CD14-positive monocyte (primary cell): ENCODE measurements around the gene AJAP1. TPM values are rescaled to one million over a fixed set of nuclear protein-coding genes. Genes with fewer than 3 reads are reported as not detected.

Experiments
- DNase-seq, 3 donors: peaks; one replicate each; pipeline ENCODE4 v3.0.0-alpha.2; 2011 to 2022
- H2AFZ ChIP-seq: 2 replicates; pipeline ENCODE4 v1.6.0; 2012; ENCODE audit warnings: mild to moderate bottlenecking, low read depth, low read length, inconsistent platforms; ENCODE audit not compliant: insufficient read depth, poor library complexity, severe bottlenecking
- H3K27ac ChIP-seq, 2 donors: 1 replicate in 1 of 2; 2 replicates in 1 of 2; pipeline ENCODE4 v1.5.1; 2012 to 2013; ENCODE audit warnings: low read length in 2 of 2, control low read depth in 1 of 2, inconsistent platforms in 1 of 2, low read depth in 1 of 2, mild to moderate bottlenecking in 1 of 2
- H3K27me3 ChIP-seq, 2 donors: one replicate each; pipeline versions ENCODE4 v1.6.0 to v1.6.1; 2011 to 2013; ENCODE audit warnings: low read length in 2 of 2; ENCODE audit not compliant: control insufficient read depth in 2 of 2, insufficient read depth in 2 of 2
- H3K36me3 ChIP-seq, 2 donors: replicated peaks in 1 of 2; 1 replicate in 1 of 2; 2 replicates in 1 of 2; pipeline versions ENCODE4 v1.5.1 to v1.6.1; 2012 to 2013; ENCODE audit warnings: low read length in 2 of 2, control low read depth in 1 of 2, inconsistent platforms in 1 of 2, mild to moderate bottlenecking in 1 of 2; ENCODE audit not compliant: insufficient read depth in 2 of 2, control insufficient read depth in 1 of 2
- H3K4me1 ChIP-seq, 2 donors: 1 replicate in 1 of 2; 2 replicates in 1 of 2; pipeline versions ENCODE4 v1.5.1 to v1.6.1; 2012 to 2013; ENCODE audit warnings: low read length in 2 of 2, control low read depth in 1 of 2, inconsistent platforms in 1 of 2, mild to moderate bottlenecking in 1 of 2, moderate library complexity in 1 of 2; ENCODE audit not compliant: insufficient read depth in 2 of 2, control insufficient read depth in 1 of 2
- H3K4me2 ChIP-seq: replicated peaks from 2 replicates; pipeline ENCODE3; 2012; ENCODE audit warnings: low read length, moderate library complexity, mild to moderate bottlenecking; ENCODE audit not compliant: poor library complexity, severe bottlenecking; ENCODE audit errors: extremely low read depth
- H3K4me3 ChIP-seq, 3 experiments: fragments of 200-600 bp in 1 of 3; sonication (generic) in 1 of 3; replicated peaks in 1 of 3; 1 replicate in 2 of 3; 2 replicates in 1 of 3; pipeline ENCODE4 v1.5.1; 2011 to 2013; ENCODE audit warnings: low read length in 3 of 3, mild to moderate bottlenecking in 3 of 3, control low read depth in 2 of 3, low read depth in 2 of 3, inconsistent platforms in 1 of 3, moderate library complexity in 1 of 3
- H3K79me2 ChIP-seq: 2 replicates; pipeline ENCODE4 v1.6.0; 2012; ENCODE audit warnings: mild to moderate bottlenecking, control low read depth, inconsistent platforms, low read length, moderate library complexity; ENCODE audit not compliant: insufficient read depth
- H3K9ac ChIP-seq: 2 replicates; pipeline ENCODE4 v1.6.0; 2017; ENCODE audit warnings: low read length, mild to moderate bottlenecking; ENCODE audit not compliant: insufficient read depth, poor library complexity, severe bottlenecking
- H3K9me3 ChIP-seq, 2 donors: replicated peaks in 1 of 2; 1 replicate in 1 of 2; 2 replicates in 1 of 2; pipeline versions ENCODE4 v1.5.1 to v1.6.1; 2012 to 2013; ENCODE audit warnings: low read length in 2 of 2, control low read depth in 1 of 2; ENCODE audit not compliant: control insufficient read depth in 1 of 2, insufficient read depth in 1 of 2
- H4K20me1 ChIP-seq: 2 replicates; pipeline ENCODE4 v1.6.0; 2012; ENCODE audit warnings: mild to moderate bottlenecking, low read length, control low read depth, moderate library complexity; ENCODE audit not compliant: insufficient read depth
- H3K27ac Mint-ChIP-seq, 7 donors: one replicate each; pipeline ENCODE4 v1.8.0; 2020; ENCODE audit warnings: mild to moderate bottlenecking in 7 of 7, mixed read lengths in 7 of 7, moderate library complexity in 6 of 7, inconsistent platforms in 2 of 7
- H3K27me3 Mint-ChIP-seq, 3 donors: one replicate each; pipeline ENCODE4 v1.8.0; 2021 to 2022; ENCODE audit warnings: low read depth in 3 of 3, mild to moderate bottlenecking in 3 of 3, mixed read lengths in 3 of 3, moderate library complexity in 3 of 3, inconsistent platforms in 1 of 3
- H3K36me3 Mint-ChIP-seq, 2 donors: one replicate each; pipeline ENCODE4 v1.8.0; 2020; ENCODE audit warnings: mixed read lengths in 2 of 2, inconsistent platforms in 1 of 2, mild to moderate bottlenecking in 1 of 2
- H3K4me1 Mint-ChIP-seq: one replicate; pipeline ENCODE4 v1.8.0; 2020; ENCODE audit warnings: mild to moderate bottlenecking, mixed read lengths
- H3K4me3 Mint-ChIP-seq, 2 donors: one replicate each; pipeline ENCODE4 v1.8.0; 2020; ENCODE audit warnings: mild to moderate bottlenecking in 2 of 2, mixed read lengths in 2 of 2, moderate library complexity in 1 of 2
- H3K9me3 Mint-ChIP-seq, 7 donors: one replicate each; pipeline ENCODE4 v1.8.0; 2020 to 2022; ENCODE audit warnings: mixed read lengths in 7 of 7, mild to moderate bottlenecking in 6 of 7, moderate library complexity in 6 of 7, inconsistent platforms in 2 of 7
- WGBS: methylation state at CpG from one replicate; pipeline ENCODE4 v1.1.5; 2013; ENCODE audit warnings: missing lambda C conversion rate; ENCODE audit not compliant: insufficient coverage; 5-methylcytosine and 5-hydroxymethylcytosine counted together
- intact Hi-C, 2 donors: fragments of 100-400 bp; cut with micrococcal nuclease; formaldehyde crosslinking; loops; one replicate each; pipeline versions ENCODE4 v1.15.0 to v1.15.1; 2023
- polyA plus RNA-seq, 3 donors: library from polyadenylated mRNA; depleted of rRNA in 1 of 3; unstranded in 2 of 3; stranded (reverse) in 1 of 3; fragments of 300-500 nt in 2 of 3; fragments of >200 nt in 1 of 3; fragmentation: Illumina TruSeq in 2 of 3; gene quantifications; 1 replicate in 2 of 3; 2 replicates in 1 of 3; pipeline ENCODE4 v1.2.3, GENCODE V29; 2012 to 2021
- TF ChIP-seq, protein P1 (sequence below): fragments of 200-600 bp; IDR thresholded peaks from one replicate; pipeline ENCODE4 v1.8.0; 2022; ENCODE audit warnings: antibody characterized with exemption, mild to moderate bottlenecking

Gene AJAP1
- polyA plus RNA-seq, 3 donors, result not detected

DNA sequence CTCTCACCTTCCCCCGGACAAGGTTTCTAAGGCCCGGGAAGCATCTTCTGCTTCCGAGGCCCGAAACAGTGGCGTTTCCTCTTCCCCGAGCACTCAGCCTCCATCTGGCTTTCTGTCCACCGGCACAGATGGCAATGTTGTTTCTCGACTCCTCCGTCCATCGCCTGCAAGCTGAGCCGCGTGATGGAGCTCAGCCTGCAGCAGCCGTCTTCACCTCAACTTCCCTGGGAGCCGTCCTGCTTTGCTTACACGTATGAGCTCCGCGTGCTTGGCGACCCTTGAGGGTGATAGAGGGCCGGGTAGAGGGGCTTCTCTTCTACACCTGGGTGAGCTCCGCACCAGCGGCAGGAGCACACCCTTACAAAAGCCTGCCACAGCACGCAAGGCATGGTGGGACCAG lies 80.4 kb downstream of the AJAP1 start:
- Histone ChIP-seq H3K27ac (no peak overlapping the region), H3K36me3 (no peaks in the 10 kb centered on the region), H3K27me3 (peaks cover 0 to 67% of the 10 kb centered on the region in 2 donors), H4K20me1 (no peaks in the 10 kb centered on the region), H3K4me1 (peaks cover 24 to 29% of the 10 kb centered on the region in 2 donors), H3K9ac (no peak overlapping the region), H3K4me3 (no peak overlapping the region), H2AFZ (no peak overlapping the region), H3K4me2 (no peak overlapping the region), H3K9me3 (peaks cover 7 to 13% of the 10 kb centered on the region in 2 donors), H3K79me2 (no peaks in the 10 kb centered on the region)
- H3K36me3 Mint-ChIP-seq, result peaks cover 0 to 2% of the 10 kb centered on the region in 2 donors
- H3K4me1 Mint-ChIP-seq, result peaks cover 31% of the 10 kb centered on the region
- intact Hi-C loops, result no loop called here
- H3K9me3 Mint-ChIP-seq, result peaks cover 2 to 20% (median 11%) of the 10 kb centered on the region in 7 donors
- no peak for DNase-seq
- TF ChIP-seq, protein P1, sequence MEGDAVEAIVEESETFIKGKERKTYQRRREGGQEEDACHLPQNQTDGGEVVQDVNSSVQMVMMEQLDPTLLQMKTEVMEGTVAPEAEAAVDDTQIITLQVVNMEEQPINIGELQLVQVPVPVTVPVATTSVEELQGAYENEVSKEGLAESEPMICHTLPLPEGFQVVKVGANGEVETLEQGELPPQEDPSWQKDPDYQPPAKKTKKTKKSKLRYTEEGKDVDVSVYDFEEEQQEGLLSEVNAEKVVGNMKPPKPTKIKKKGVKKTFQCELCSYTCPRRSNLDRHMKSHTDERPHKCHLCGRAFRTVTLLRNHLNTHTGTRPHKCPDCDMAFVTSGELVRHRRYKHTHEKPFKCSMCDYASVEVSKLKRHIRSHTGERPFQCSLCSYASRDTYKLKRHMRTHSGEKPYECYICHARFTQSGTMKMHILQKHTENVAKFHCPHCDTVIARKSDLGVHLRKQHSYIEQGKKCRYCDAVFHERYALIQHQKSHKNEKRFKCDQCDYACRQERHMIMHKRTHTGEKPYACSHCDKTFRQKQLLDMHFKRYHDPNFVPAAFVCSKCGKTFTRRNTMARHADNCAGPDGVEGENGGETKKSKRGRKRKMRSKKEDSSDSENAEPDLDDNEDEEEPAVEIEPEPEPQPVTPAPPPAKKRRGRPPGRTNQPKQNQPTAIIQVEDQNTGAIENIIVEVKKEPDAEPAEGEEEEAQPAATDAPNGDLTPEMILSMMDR, result no peak
- peaks cover 56 to 70% (median 65%) of the 10 kb centered on the region in 3 donors for H3K27me3 Mint-ChIP-seq
- H3K4me3 Mint-ChIP-seq, result peak overlapping the region in 1 of 2 donors; percentile 78
- WGBS, result 85% methylated on average over 15 of the region's 22 CpGs
- peak overlapping the region in 1 of 7 donors; percentile 21 for H3K27ac Mint-ChIP-seq

DNA sequence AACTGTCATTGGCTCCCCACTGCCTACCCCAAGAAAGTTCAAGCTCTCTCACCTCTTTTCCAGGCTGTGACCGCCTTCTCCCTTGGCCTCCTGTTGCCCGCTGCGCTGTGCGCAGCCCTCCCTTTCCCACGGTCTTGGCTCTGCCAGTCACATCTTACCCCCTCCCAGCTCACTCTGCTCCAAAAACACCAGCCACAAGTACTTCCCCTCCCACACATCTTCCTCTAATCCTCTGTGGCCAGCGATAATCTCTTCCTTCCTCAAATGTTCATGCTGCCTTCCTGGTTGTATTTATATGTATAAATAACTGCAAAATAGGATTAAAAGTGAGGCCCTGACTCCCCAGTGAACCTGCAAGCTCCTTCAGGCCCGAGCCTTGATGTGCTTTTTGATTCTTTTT lies 81.8 kb downstream of the AJAP1 start:
- Histone ChIP-seq H3K4me2 (peak overlapping the region; percentile 76), H3K27ac (no peak overlapping the region), H3K27me3 (peaks cover 0 to 63% of the 10 kb centered on the region in 2 donors), H3K9me3 (peaks cover 7 to 13% of the 10 kb centered on the region in 2 donors), H4K20me1 (no peaks in the 10 kb centered on the region), H3K79me2 (no peaks in the 10 kb centered on the region), H3K9ac (peak overlapping the region; percentile 41), H3K4me1 (peaks cover 24 to 29% of the 10 kb centered on the region in 2 donors), H2AFZ (peak overlapping the region; percentile 66), H3K36me3 (no peaks in the 10 kb centered on the region), H3K4me3 (peak overlapping the region in 1 of 3 experiments; percentile 66)
- WGBS, result 0% methylated on average over 5 of the region's 7 CpGs
- peaks cover 31% of the 10 kb centered on the region for H3K4me1 Mint-ChIP-seq
- peak overlapping the region; percentile 76 to 95 for H3K4me3 Mint-ChIP-seq
- TF ChIP-seq, protein P1, result no peak
- H3K36me3 Mint-ChIP-seq, result peaks cover 0 to 2% of the 10 kb centered on the region in 2 donors
- H3K27ac Mint-ChIP-seq, result peak overlapping the region in 6 of 7 donors; percentile 5 to 84 (median 70)
- peaks cover 2 to 20% (median 11%) of the 10 kb centered on the region in 7 donors for H3K9me3 Mint-ChIP-seq
- intact Hi-C loops, result no loop called here
- peaks cover 50 to 71% (median 62%) of the 10 kb centered on the region in 3 donors for H3K27me3 Mint-ChIP-seq
- peak; percentile 1 to 73 (median 57) for DNase-seq
